ENCODE measurements around the gene LMO1. TPM values are rescaled to one million over a fixed set of nuclear protein-coding genes. Genes with fewer than 3 reads are reported as not detected.

The LMO1 gene
- total and polyA plus RNA-seq, 2 of the 13 experiments (the other 11 are each of a cell fraction or from before 2014, with no cell fraction given) = not detected

DNA sequence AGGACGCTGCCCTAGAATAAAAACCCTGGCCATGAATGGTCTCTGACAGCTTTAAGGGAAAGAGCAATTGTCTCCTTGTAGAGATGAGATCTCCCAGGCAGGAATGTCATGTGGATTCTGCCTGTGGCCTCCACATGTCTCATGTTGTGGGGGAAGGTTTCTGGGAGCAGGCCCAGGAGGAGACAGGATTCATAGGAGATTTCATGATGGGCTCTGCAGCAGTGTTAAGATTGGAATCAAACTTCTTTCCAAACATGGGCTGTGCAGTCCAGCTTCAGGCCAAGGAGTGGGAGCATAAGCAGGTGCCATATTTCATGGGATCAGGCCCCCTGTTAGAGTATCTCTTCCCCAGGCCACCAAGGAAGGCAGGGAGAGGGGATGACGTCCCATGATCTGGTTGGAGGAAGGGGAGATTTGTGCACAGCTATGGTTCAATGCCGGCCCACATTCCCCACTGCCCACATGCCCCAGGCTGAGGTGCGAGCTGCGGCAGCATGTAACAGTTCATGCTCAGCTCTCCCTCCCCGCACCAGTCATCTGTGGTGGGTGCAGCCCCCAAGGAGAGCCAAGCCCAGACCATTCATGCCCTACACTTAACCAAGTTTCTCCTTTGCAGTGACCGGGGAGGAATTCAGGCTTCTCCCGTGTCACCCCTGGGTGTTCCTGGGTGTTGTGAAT lies 42.5 kb downstream of the LMO1 start (continued):
- TF ChIP-seq CBFB (CRISPR knock-in tag; IDR thresholded peaks at IDR 0.05) (no peak), ZBTB7B (CRISPR knock-in tag; IDR thresholded peaks at IDR 0.05) (no peak), ZBTB38 (CRISPR knock-in tag; IDR thresholded peaks at IDR 0.05) (no peak), WIZ (CRISPR knock-in tag; IDR thresholded peaks at IDR 0.05) (no peak)
- TF ChIP-seq, protein P1, sequence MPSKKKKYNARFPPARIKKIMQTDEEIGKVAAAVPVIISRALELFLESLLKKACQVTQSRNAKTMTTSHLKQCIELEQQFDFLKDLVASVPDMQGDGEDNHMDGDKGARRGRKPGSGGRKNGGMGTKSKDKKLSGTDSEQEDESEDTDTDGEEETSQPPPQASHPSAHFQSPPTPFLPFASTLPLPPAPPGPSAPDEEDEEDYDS (CRISPR knock-in tag; IDR thresholded peaks at IDR 0.05) = no peak
- TF ChIP-seq, protein P2, sequence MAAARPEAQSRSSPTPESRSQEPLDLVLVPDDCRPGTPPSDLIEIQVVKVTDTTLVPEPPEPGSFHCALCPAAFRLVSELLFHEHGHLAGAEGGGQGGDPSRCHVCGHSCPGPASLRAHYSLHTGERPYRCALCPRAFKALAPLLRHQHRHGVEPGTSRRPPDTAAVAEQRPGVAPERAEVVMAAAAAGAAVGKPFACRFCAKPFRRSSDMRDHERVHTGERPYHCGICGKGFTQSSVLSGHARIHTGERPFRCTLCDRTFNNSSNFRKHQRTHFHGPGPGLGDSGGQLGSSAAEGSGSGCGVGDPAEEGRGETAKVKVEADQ (CRISPR knock-in tag; IDR thresholded peaks at IDR 0.05; ENCODE audit: borderline replicate concordance) = no peak
- TF ChIP-seq, protein P3, sequence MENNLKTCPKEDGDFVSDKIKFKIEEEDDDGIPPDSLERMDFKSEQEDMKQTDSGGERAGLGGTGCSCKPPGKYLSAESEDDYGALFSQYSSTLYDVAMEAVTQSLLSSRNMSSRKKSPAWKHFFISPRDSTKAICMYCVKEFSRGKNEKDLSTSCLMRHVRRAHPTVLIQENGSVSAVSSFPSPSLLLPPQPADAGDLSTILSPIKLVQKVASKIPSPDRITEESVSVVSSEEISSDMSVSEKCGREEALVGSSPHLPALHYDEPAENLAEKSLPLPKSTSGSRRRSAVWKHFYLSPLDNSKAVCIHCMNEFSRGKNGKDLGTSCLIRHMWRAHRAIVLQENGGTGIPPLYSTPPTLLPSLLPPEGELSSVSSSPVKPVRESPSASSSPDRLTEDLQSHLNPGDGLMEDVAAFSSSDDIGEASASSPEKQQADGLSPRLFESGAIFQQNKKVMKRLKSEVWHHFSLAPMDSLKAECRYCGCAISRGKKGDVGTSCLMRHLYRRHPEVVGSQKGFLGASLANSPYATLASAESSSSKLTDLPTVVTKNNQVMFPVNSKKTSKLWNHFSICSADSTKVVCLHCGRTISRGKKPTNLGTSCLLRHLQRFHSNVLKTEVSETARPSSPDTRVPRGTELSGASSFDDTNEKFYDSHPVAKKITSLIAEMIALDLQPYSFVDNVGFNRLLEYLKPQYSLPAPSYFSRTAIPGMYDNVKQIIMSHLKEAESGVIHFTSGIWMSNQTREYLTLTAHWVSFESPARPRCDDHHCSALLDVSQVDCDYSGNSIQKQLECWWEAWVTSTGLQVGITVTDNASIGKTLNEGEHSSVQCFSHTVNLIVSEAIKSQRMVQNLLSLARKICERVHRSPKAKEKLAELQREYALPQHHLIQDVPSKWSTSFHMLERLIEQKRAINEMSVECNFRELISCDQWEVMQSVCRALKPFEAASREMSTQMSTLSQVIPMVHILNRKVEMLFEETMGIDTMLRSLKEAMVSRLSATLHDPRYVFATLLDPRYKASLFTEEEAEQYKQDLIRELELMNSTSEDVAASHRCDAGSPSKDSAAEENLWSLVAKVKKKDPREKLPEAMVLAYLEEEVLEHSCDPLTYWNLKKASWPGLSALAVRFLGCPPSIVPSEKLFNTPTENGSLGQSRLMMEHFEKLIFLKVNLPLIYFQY (CRISPR knock-in tag; IDR thresholded peaks at IDR 0.05; ENCODE audit: borderline replicate concordance) = no peak

Measured in HepG2 (cell line).